Dermis microvascular lymphatic vessel endothelial cell (primary cell): ENCODE measurements around the gene MOGAT3. TPM values are rescaled to one million over a fixed set of nuclear protein-coding genes. Genes with fewer than 3 reads are reported as not detected.
"Not testable (repeated sequence)": the region's sequence is repeated elsewhere in the genome, so short reads cannot be mapped to it uniquely, and the experiment has no call there.

Experiments
- DNase-seq, 2 donors: peaks; one replicate each; pipeline versions ENCODE4 v3.0.0 to v3.0.0-alpha.2; 2010; ENCODE audit warnings: low read depth in 2 of 2
- total RNA-seq: library from RNA; depleted of rRNA; stranded (reverse); fragments of >200 nt; gene quantifications from 2 replicates; pipeline ENCODE4 v1.2.1, GENCODE V29; 2014

MOGAT3 gene
- total RNA-seq, 1 donor from 2014 or later: not detected

DNA sequence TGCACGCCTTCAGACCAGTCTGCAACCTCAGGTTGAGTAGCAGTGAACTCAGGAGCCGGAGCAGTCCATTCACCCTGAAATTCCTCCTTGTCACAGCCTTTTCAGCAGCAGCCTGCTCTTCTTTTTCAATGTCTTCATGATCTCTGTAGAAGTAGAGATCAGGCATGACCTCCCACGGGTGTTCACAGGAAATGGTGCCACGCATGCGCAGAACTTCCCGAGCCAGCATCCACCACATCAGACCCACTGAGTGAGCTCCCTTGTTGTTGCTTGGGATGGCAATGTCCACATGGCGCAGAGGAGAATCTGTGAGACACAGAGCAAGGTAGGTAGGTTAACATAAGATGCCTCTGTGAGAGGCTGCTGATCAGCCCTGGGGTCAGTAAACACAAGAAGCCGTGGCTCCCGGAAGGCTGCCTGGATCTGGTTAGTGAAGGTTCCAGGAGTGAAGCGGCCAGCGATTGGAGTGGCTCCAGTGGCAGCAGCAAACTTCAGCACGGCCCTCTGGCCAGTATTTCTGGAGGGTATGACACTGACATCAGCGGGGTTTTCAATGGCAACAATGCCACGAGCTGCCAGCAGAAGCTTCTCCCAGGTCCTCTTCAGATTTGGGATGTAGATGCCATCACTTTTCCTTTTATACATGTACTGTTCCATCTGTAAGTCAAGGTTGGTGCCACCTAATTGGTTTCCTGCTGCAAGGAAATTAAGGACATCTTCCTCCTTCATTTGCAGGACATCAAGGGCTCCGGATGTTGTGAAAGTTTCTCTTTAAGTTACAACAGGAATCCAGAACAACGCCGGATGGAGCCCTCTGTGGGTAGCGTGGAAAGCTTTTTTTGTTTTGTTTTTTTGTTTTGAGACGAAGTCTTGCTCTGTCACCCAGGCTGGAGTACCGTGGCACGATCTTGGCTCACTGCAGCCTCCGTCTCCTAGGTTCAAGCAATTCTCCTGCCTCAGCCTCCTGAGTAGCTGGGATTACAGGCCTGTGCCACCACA is 3.2 kb upstream of the MOGAT3 start:
- not testable (repeated sequence) for DNase-seq

DNA sequence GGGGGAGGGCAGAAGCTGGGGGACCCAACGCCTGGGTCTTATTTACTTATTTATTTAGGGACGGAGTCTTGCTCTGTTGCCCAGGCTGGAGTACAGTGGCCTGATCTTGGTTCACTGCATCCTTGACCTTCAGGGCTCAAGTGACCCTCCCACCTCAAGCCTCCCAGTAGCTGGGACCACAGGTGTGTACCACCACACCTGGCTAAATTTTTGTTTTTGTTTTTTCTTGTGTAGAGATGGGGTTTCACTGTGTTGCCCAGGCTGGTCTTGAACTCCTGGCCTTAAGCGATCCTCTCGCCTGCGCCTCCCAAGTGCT is 1.7 kb upstream of the MOGAT3 start:
- no peak for DNase-seq

DNA sequence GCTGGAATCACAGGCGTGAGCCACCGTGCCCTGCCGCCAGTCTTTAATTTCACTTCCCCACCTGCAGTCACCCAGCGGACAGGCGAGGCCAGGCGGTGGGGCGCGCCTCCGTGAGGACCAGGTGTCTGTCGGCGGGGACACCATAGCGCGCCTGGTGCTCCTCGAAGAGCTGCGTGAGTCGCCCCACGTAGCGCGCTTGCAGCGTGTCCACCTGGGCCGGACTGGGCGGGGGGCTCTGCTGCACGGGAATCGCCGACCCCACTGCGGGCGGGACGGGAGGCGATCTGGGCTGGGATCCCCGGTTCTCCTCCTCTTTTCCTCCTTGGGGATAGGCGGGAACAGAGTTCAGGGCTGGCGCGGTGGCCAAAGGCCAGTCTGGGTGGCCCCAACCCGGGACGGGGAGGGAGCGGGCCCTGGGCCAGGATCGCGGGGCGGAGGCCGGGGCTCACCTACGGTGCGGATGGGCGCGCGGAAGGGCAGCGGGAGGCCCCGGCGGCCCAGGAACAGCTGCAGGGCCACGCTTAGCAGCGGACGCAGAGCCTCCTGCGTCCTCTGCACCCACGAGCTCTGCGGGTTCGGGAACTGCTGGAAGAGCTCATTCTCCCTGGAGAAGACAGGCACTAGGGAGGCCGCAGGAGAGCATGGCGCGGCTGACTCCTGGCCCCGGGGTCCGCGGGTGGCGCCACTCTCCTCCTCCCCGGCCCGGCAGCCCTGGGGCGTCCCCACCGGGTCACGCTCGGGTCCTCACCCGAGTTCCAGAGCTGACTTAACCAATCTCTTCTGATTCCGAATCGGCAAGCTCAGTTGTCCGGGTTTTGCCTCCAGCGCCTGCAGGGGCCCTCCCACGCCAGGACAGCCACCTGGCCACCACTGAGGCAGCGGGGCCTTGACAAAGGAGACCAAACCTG is 1.1 kb upstream of the MOGAT3 start:
- no peak for DNase-seq

DNA sequence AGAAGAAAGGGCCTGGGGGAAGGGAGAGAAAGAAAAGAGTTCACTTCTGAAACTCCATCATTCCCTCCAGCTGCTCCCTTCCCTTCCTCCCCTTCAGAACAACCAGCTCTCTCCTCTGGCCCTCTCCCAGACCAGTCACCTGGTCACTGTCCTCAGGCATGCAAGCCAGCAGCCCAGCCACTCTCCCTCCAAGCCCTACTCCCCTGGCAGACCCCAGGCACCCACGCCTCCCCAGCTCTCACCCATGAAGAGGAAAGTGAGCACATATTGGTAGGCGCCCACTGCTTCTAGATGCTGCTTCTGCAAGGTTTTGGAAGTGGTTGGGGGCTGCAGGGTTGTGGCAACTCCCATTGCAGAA is 353 bp downstream of the MOGAT3 start:
- DNase-seq: no peak

DNA sequence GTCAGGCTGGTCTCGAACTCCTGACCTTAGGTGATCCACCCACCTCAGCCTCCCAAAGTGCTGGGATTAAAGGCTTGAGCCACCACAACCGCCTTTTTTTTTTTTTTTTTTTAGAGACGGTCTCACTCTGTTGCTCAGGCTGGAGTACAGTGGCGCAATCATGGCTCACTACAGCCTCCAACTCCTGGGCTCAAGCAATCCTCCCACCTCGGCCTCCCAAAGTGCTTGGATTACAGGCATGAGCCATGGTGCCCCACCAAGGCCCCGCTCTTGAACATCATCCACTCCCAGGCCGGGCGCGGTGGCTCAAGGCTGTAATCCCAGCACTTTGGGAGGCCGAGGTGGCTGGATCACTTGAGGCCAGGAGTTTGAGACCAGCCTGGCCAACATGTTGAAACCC is 1.3 kb downstream of the MOGAT3 start:
- not testable (repeated sequence) for DNase-seq

DNA sequence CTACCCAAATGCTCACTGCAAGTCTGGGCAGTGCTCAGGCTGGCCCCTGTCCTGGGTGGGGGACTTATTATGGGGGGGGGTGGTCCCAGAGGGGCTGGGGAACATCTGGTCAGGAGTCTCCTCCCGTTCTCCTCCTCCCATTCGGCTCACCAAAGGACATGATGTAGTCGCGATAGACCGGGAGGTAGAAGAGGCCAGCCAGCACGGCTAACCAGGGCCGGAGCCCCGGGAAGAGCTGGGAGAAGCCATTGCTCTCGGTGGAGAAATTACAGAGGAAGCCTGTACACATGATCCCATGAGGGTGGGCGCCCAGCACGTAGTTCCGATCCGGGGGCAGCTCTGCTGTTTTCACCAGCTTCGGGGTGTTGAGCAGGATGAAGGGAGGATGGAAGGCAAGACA is 2.4 kb downstream of the MOGAT3 start:
- DNase-seq: no peak

DNA sequence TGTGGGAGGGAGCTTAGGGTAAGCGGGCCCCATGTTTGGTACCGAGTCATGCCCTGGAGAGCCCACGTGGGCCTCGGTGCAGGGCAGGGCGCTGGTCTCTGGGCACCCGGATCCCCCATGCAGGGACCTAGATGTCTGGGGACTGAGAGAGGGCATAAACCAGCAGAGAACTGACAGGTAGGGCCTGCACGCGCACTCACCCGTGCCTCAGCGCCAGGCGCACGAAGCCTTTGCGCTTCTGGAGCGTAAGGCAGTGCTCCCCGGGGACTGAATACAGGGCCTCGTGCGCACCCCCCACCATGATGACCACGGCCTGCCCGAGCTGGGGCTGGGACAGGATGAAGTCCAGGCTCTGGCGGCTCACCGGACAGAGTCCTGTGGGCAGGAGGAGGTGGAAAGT is 2.8 kb downstream of the MOGAT3 start:
- DNase-seq: no peak

DNA sequence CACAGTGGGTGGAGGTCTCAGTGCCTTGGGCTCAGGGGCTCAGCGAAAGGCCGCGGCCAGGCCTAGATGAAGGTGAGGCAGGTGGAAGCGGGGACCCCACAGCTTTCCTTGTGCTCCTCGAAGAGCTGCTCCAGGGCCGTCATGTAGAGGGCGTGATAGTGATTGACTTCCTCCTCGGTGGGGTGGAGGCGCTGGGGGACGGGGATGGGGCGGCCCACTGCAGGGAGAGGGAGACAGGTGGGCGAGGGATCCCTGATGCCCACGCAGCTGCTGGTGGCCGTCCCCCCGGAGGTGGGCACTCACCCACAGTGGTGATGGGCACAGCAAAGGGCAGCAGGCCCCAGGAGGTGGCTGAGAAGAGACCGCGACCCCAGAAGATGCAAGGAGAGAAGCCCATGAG is 5.0 kb downstream of the MOGAT3 start:
- DNase-seq: no peak

DNA sequence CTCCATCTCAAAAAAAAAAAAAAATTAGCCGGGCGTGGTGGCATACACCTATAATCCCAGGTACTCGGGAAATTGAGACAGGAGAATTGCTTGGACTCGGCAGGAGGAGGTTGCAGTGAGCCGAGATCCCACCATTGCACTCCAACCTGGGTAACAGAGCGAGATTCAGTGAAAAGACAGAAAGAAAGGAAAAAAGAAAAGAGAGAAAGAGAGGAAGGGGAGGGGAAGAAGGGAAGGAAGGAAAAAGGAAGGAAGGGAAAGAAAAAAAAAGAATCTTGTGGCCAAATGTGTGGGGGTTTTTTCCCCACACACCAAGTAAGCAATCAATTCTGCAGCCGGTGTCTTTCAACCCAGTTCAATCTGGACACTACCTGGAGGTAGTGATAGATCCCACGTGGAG is 11.7 kb downstream of the MOGAT3 start:
- DNase-seq: no peak

DNA sequence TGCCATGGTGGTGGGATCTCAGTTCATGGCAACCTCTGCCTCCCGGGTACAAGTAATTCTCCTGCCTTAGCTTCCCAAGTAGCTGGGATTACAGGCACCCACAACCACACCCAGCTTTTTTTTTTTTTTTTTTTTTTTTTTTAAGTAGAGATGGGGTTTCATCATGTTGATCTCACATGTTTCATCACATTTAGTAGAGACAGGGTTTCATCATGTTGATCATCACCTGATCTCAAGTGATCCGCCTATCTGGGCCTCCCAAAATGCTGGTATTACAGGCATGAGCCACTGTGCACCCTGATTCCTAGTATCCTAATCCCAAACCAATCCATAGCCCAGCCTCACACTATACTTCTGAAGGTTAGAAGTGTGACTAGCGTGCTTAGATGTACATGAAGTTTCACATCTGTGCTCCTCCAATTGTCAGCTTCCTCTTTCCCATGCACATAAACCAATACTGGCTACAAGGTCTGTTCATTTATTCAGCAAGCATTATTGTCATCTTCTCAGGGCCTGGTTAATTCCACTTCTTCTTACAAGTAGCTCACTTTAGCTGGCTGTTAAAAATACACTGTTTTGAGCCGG is 13.9 kb downstream of the MOGAT3 start:
- no peak for DNase-seq

DNA sequence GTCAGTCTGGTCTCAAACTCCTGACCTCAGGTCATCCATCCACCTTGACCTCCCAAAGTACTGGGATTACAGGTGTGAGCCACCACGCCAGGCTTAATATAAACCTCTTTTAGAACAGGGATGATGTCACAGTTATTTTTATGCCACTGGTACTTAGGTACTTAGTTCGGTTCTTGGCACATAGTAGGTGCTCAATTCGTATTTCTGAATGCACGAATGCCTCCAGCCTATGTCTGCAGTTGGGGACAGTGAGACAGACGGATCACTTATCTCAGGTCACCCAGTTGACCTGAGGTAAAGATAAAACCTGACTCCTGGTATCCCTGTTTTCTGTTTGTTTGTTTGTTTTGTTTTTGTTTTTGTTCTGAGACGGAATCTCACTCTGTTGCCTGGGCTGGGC is 14.6 kb downstream of the MOGAT3 start:
- no peak for DNase-seq

DNA sequence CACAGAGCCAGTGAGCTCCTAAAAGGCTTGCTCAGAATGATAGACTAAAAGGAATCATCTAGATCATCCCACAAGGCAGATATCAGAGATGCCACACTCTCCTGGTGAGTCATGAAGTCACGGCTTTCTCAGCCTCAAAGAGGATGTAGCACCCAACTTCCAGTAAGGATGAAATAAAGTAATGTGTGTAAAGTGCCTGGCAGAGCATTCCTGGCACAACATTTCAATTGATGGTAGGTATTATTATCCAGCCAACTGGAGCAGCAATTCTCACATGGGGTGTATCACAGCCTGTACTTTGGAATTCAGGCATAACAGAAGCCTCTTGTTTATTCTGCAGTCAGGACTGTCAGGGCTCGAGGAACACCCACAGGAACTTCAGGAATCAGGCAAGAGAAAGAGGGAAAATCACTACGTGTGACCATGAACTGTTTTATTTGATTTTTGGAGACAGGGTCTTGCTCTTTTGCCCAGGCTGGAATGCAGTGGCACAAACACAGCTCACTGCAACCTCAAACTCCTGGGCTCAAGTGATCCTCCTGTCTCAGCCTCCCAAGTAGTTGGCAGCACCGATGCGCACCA is 15.5 kb downstream of the MOGAT3 start:
- no peak for DNase-seq

DNA sequence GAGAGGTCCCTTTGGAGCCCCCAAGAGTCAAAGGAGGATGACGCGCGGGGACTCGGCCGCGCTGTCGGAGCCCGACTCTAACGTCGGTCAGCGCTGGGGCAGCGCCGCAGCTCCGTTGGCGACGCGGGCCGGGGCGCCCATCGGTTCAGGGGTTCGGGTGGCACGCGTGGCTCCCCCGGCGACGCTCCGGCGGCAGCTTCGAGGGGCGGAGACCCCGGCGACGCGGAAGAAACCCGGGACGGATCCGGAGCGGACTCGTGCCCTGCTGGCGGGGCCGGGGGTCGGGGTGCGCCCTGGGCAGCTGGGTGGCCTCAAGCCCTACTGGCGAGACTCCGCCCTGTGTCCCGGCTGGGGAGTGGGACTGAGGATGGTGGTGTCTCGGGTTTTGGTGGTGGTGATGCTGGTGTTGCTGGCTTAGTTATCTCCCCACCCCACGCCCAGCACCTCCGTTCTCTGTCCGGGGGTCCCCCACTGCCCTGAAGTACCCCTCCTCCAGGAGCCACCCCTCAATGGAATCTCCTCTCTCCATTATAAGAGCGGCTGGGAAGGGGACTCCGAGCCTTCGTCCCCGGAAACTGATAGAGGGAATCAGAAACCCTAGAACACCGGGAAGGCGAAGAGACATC is 20.6 kb downstream of the MOGAT3 start, which contains the start of gene NAT16:
TSS of gene NAT16 (minus strand) at position 164 of the 626 bp plus-strand sequence. CDS start 5,486 bp downstream, outside the sequence.
- DNase-seq: no peak

DNA sequence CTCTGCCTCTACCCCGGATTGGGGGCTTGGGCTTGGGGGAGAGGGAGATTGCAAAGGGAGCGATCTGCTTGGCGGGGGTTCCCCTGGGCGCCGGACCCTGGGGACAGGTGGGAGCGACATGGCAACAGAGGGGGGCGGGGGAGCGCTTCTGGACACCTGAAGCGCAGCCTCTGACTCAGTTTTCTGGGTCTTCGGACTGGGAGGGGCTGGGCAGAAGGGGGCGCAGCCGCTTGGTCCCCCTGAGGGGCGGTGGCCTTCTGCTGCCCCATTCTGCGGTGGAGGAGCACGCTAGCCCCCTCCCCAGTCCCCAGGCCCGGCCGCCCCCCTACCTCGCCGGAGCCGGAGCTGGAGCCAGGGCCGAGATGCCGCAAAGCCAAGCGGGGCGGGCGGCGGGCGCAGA is 21.1 kb downstream of the MOGAT3 start:
- no peak for DNase-seq

DNA sequence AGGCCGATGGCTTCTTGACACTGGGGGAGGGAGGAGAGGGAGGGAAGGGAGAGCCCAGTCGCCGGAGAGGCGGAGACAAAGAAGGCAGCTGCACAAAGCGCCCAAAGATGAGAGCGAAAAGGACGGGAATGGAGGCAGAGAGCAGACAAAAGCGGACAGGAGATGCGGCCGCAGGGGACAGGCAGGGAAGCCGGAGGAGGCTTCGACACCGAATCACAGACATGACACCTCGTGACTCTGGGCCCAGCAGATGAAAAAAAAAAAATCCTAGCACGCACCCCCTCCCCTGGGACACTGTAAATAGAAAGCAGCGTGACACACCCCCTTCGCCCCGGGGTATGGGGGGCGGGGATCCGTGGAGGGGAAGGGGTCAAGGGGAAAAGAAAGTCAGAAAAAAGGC is 21.7 kb downstream of the MOGAT3 start:
- DNase-seq: no peak

DNA sequence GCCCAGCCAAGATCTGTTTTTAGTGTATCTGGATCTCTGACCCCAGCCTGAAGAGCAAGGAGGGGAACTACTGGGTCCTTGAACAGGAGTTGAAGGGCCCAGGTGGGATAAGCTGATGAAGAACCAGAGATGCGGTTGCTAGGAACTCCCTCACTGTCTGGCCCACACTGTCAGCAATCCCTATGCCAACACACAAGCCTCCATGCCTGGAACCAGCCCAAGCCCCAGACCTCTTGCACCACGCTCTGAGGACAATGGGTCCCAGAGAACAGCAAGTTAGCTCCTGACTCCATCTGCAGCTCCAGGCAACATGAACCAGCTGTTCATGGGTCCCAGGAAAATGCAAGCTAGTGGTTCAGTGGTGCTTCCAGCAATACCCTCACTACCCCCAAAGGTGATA is 23.2 kb downstream of the MOGAT3 start:
- no peak for DNase-seq

DNA sequence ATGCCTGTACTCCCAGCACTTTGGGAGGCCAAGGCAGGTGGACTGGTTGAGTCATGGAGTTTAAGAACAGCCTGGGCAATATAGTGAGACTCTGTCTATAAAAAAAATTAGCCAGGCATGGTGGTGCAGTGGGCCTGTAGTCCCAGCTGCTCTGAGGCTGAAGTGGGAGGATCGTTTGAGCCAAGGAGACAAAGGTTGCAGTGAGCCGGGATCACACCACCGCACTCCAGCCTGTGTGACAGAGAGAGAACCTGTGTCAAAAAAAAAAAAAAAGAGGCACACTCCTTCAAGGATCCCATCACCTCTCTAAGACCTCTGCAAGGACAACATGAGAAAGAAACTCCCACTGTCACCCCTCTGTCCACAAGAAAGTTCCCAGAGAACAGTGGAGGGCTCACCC is 25.2 kb downstream of the MOGAT3 start:
- DNase-seq: no peak

DNA sequence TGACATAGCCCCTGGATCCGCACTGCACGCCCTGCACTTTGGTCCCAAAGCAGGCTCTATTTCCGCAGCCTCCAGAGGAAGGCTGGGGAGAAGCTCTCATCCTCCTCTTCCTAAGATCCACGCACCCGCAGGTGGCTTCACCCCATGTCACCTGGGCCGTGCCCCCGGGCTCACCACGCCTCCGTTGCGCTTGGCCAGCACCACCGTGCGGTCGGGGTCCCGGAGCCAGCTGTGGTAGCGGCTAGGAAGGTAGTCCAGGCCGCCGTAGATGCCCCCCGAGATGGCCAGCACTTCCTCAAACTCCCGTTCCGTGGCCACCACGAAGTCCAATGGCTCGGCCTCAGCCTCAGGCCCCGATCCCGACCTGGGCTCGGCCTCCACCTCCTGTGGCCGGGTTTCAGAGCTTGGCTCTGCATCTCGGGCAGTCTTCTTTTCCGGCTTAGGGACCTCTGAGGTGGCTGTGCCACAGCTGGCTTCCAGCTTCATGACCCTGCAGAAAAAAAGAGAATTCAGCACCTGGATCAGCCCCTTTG is 26.4 kb downstream of the MOGAT3 start:
- no peak for DNase-seq

DNA sequence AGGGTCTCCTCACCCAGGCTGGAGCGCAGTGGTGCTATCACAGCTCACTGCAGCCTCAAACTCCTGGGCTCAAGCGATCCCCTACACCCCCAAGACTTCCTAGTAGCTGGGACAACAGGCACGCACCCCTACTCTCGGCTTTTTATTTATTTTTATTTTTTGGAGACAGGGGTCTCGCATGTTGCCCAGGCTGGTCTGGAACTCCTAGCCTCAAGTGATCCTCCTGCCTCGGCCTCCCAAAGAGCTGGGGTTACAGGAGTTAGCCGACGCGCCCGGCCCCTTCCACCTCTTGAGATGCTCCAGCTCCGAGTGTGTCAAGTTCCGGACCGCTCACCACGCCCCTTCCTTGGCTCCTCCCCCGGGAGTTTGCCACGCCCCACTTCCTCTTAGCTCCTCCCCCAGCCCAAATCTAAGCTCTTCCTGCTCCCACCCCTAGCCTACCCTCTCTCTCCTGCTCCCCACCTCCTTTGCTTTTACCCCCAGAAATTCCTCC is 27.0 kb downstream of the MOGAT3 start:
- DNase-seq: no peak

DNA sequence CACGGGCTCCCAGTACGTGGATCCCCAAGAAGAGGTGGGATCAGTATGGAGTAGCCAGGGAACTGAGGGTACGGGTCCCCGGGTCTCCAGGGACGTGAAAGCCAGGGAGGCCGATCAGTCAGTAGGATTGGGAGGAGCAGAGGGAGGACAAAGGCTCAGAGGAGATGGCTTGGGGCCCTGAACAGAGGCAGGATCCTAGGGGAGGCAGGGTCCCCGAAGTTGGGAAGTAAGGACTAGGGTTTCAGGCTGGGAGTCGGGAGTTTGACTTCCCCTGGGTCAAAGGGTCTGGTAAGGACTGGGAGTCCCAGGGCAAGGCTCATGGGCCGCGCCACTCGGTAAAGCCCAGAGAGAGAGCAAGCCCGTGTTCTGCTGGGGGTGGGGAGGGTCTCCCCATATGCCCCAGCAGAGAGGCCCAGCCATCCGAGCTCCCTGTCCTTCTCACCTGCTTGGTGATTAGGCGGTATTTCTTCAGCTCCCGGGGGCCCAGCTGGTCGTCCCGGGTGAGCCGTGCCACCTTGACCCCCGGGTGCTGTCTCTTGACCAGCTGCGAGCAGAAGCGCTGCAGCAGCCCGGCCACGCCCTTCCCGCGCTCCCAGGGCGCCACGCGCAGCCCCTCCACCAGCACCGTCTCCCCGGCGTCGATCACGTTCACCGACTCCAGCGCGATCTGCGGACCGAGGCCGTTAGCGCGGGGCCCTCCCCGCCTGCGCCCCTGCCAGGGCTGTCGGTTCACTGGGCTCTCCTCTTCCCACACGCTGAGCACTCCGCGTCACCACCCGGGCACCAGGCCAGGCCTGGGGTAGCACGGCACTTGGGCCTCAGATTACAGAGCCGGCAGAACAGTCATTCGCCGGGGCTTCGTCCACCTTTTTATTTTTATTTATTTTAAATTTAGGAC is 27.7 kb downstream of the MOGAT3 start:
- DNase-seq: peak in 1 of 2 donors; percentile 59
